Natural killer cell (primary cell): Measurements from ENCODE around the gene ST8SIA4. TPM values are rescaled to one million over a fixed set of nuclear protein-coding genes. Genes with fewer than 3 reads are reported as not detected.
A peak's percentile ranks its signal among the peaks of the same experiment; 100 is the strongest.

ENCODE experiments used
- ATAC-seq, 3 donors: fragments of 150-1000 bp in 2 of 3; fragments of 200-7000 bp in 1 of 3; cut with Tn5 transposase; 1 replicate in 1 of 3; 2 replicates in 2 of 3; pipeline ENCODE4 v1.10.0; 2021; ENCODE audit warnings: mild to moderate bottlenecking in 2 of 3, moderate library complexity in 2 of 3
- DNase-seq, 2 donors: peaks; one replicate each; pipeline versions ENCODE4 v3.0.0 to v3.0.0-alpha.2; 2013 to 2021; ENCODE audit warnings: mixed read lengths in 1 of 2
- H3K27ac ChIP-seq: one replicate; pipeline ENCODE4 v1.5.1; 2013; ENCODE audit warnings: mild to moderate bottlenecking, low read length
- H3K27me3 ChIP-seq: one replicate; pipeline ENCODE4 v1.6.1; 2013; ENCODE audit warnings: low read length; ENCODE audit not compliant: control insufficient read depth, insufficient read depth
- H3K36me3 ChIP-seq: one replicate; pipeline ENCODE4 v1.6.1; 2013; ENCODE audit warnings: low read length; ENCODE audit not compliant: control insufficient read depth, insufficient read depth
- H3K4me1 ChIP-seq: one replicate; pipeline ENCODE4 v1.6.1; 2013; ENCODE audit warnings: low read length; ENCODE audit not compliant: control insufficient read depth, insufficient read depth
- H3K4me3 ChIP-seq: one replicate; pipeline ENCODE4 v1.5.1; 2013; ENCODE audit warnings: low read length
- H3K9me3 ChIP-seq: one replicate; pipeline ENCODE4 v1.6.1; 2013; ENCODE audit warnings: low read length; ENCODE audit not compliant: control insufficient read depth, insufficient read depth
- H3K27ac Mint-ChIP-seq, 2 donors: one replicate each; pipeline ENCODE4 v1.8.0; 2022; ENCODE audit warnings: mild to moderate bottlenecking in 2 of 2, mixed read lengths in 2 of 2, moderate library complexity in 1 of 2
- H3K27me3 Mint-ChIP-seq, 2 donors: one replicate each; pipeline ENCODE4 v1.8.0; 2022; ENCODE audit warnings: low read depth in 2 of 2, mixed read lengths in 2 of 2
- H3K36me3 Mint-ChIP-seq: one replicate; pipeline ENCODE4 v1.8.0; 2022; ENCODE audit warnings: mixed read lengths
- H3K4me1 Mint-ChIP-seq, 2 donors: one replicate each; pipeline ENCODE4 v1.8.0; 2022; ENCODE audit warnings: mixed read lengths in 2 of 2
- H3K4me3 Mint-ChIP-seq: one replicate; pipeline ENCODE4 v1.8.0; 2022; ENCODE audit warnings: mild to moderate bottlenecking, moderate library complexity, mixed read lengths
- H3K9me3 Mint-ChIP-seq, 2 donors: one replicate each; pipeline ENCODE4 v1.8.0; 2022; ENCODE audit warnings: mixed read lengths in 2 of 2
- CTCF ChIP-seq: fragments of 200-600 bp; IDR thresholded peaks from one replicate; pipeline ENCODE4 v1.8.0; 2022; ENCODE audit warnings: antibody characterized with exemption
- WGBS: methylation state at CpG from one replicate; pipeline ENCODE4 v1.1.7; 2013; ENCODE audit warnings: missing lambda C conversion rate; ENCODE audit not compliant: insufficient coverage; 5-methylcytosine and 5-hydroxymethylcytosine counted together
- intact Hi-C: fragments of 100-400 bp; cut with micrococcal nuclease; formaldehyde crosslinking; loops from one replicate; pipeline ENCODE4 v1.14.2; 2022
- total RNA-seq, 4 donors: library from RNA; stranded (reverse); fragments of 120-200 nt in 1 of 4; gene quantifications; one replicate each; pipeline versions ENCODE4 v1.2.3 to v1.2.4, GENCODE V29; 2013 to 2022

ST8SIA4 gene
- total RNA-seq, 3 donors from 2014 or later (not counting 1 experiment from before 2014, with no cell fraction given): 36.3 to 63.1 (median 59.9) TPM

DNA sequence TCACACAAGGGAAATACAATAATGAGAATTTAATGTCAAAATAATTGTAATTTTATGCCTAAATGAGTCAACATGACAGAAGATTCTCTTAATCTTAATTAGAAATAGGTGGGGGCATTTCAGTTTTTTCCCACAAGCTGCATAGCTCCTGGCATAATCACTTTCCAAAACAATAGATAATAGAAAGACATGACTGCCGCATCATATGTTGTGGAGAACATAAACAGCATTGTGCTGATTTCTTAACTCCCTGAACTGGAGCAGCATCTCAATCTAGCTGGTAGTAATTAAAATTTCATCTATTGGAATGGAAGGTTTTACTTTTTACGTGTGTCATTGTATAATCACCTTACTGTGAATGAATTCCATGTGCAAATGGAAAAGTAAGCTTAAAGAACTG lies 112.1 kb downstream of the ST8SIA4 start:
- Histone ChIP-seq H3K9me3 (peaks cover 14% of the 10 kb centered on the region), H3K27ac (no peak overlapping the region), H3K4me1 (peaks cover 5% of the 10 kb centered on the region), H3K27me3 (no peaks in the 10 kb centered on the region), H3K36me3 (no peaks in the 10 kb centered on the region), H3K4me3 (no peak overlapping the region)
- ATAC-seq: no peak
- H3K9me3 Mint-ChIP-seq: no peaks in the 10 kb centered on the region
- H3K27ac Mint-ChIP-seq: no peak overlapping the region
- no peaks in the 10 kb centered on the region for H3K36me3 Mint-ChIP-seq
- no peak overlapping the region for H3K4me3 Mint-ChIP-seq
- TF ChIP-seq CTCF: no peak
- peaks cover 12 to 14% of the 10 kb centered on the region in 2 donors for H3K4me1 Mint-ChIP-seq
- DNase-seq: no peak
- intact Hi-C loops: no loop called here
- H3K27me3 Mint-ChIP-seq: peaks cover 5 to 21% of the 10 kb centered on the region in 2 donors
- WGBS: no CpG with 5 or more reads among the region's 2 CpGs

DNA sequence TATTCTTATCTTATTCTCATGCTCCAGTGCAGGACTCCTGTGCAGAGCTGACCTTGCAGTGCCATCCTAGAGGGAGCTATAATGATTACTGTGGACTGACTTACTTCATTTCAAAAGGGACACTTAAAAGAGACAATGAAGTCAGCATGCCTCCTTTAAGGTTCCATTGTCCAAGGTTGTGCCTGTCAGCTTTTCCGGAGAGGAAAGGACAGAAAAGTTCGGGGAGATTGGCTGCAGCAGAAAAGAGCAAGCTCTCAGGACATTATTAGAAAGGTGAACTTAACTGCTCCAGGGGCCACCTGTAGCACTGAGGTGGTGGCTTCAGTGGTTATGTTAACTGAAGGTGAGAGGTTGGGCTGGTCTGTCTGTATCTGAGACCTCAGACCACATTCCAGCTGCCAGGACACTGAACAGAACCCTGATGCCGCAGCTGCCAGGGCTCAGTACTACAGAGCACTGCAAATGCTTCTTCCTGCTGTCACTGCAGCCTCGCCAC lies 112.9 kb downstream of the ST8SIA4 start:
- TF ChIP-seq CTCF: no peak
- no peaks in the 10 kb centered on the region for H3K9me3 Mint-ChIP-seq
- peaks cover 12 to 14% of the 10 kb centered on the region in 2 donors for H3K4me1 Mint-ChIP-seq
- 49% methylated on average over 4 of the region's 4 CpGs for WGBS
- peak in 1 of 2 donors; percentile 15 for DNase-seq
- no peaks in the 10 kb centered on the region for H3K36me3 ChIP-seq
- H3K27ac Mint-ChIP-seq: no peak overlapping the region
- no peak overlapping the region for H3K4me3 ChIP-seq
- H3K27me3 ChIP-seq: no peaks in the 10 kb centered on the region
- peak; percentile 26 to 67 (median 58) for ATAC-seq
- H3K36me3 Mint-ChIP-seq: no peaks in the 10 kb centered on the region
- no peak overlapping the region for H3K27ac ChIP-seq
- peaks cover 6 to 21% of the 10 kb centered on the region in 2 donors for H3K27me3 Mint-ChIP-seq
- H3K4me3 Mint-ChIP-seq: peak overlapping the region; percentile 19
- H3K4me1 ChIP-seq: peaks cover 5% of the 10 kb centered on the region
- intact Hi-C loops: no loop called here
- peaks cover 14% of the 10 kb centered on the region for H3K9me3 ChIP-seq

DNA sequence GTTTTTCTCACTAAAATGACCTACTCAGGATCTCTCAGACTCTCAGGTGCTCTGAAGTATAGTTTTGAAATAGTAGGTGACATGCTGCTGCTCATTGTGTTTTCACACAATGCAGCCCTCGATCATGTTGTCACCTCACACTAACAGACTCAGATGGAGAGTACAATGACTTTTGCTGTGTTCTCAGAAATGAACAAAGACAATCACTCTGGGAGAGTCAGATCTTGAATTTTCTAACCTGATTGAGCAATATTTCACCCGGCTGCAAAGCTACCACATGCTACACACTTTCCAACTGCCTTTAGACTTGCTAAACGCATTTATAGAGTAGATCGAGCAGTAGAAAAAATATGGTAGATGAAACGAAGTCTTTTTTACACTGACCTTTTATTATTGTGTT lies 113.4 kb downstream of the ST8SIA4 start:
- Mint-ChIP-seq H3K27ac (no peak overlapping the region), H3K4me1 (peaks cover 12 to 14% of the 10 kb centered on the region in 2 donors), H3K36me3 (no peaks in the 10 kb centered on the region), H3K9me3 (no peaks in the 10 kb centered on the region), H3K27me3 (peaks cover 8 to 21% of the 10 kb centered on the region in 2 donors), H3K4me3 (peak overlapping the region; percentile 19)
- H3K4me1 ChIP-seq: peaks cover 5% of the 10 kb centered on the region
- WGBS: 50% methylated on average over 2 of the region's 5 CpGs
- intact Hi-C loops: no loop called here
- DNase-seq: no peak
- H3K27ac ChIP-seq: no peak overlapping the region
- ATAC-seq: peak in 1 of 3 donors; percentile 18
- H3K27me3 ChIP-seq: no peaks in the 10 kb centered on the region
- H3K36me3 ChIP-seq: no peaks in the 10 kb centered on the region
- H3K9me3 ChIP-seq: peaks cover 11% of the 10 kb centered on the region
- H3K4me3 ChIP-seq: no peak overlapping the region
- no peak for TF ChIP-seq CTCF

GRCh38 chr5:100788417-100788816 lies 114.7 kb downstream of the ST8SIA4 start:
- H3K4me1 Mint-ChIP-seq: peaks cover 12 to 14% of the 10 kb centered on the region in 2 donors
- H3K4me3 Mint-ChIP-seq: no peak overlapping the region
- no peak overlapping the region for H3K27ac Mint-ChIP-seq
- H3K36me3 ChIP-seq: no peaks in the 10 kb centered on the region
- H3K27ac ChIP-seq: no peak overlapping the region
- ATAC-seq (no peak), DNase-seq (no peak)
- no peak overlapping the region for H3K4me3 ChIP-seq
- no peak for TF ChIP-seq CTCF
- intact Hi-C loops: no loop called here
- 100% methylated on average over 1 of the region's 2 CpGs for WGBS
- H3K36me3 Mint-ChIP-seq: no peaks in the 10 kb centered on the region
- H3K27me3 ChIP-seq: no peaks in the 10 kb centered on the region
- H3K27me3 Mint-ChIP-seq: peaks cover 8 to 21% of the 10 kb centered on the region in 2 donors
- no peaks in the 10 kb centered on the region for H3K9me3 ChIP-seq
- no peaks in the 10 kb centered on the region for H3K9me3 Mint-ChIP-seq
- H3K4me1 ChIP-seq: peaks cover 5% of the 10 kb centered on the region
